HG03442 (cell line): Measurements from ENCODE around the gene SLC9C1.
A peak's percentile ranks its signal among the peaks of the same experiment; 100 is the strongest.

Source experiments
- ATAC-seq: cut with Tn5 transposase; IDR thresholded peaks from one replicate; pipeline ENCODE4 v1.9.1; 2021; ENCODE audit warnings: mild to moderate bottlenecking, moderate library complexity; ENCODE audit not compliant: unreplicated experiment

SLC9C1 gene

GRCh38 chr3:112307557-112307956 lies 13.5 kb upstream of the SLC9C1 start:
- no peak for ATAC-seq

DNA sequence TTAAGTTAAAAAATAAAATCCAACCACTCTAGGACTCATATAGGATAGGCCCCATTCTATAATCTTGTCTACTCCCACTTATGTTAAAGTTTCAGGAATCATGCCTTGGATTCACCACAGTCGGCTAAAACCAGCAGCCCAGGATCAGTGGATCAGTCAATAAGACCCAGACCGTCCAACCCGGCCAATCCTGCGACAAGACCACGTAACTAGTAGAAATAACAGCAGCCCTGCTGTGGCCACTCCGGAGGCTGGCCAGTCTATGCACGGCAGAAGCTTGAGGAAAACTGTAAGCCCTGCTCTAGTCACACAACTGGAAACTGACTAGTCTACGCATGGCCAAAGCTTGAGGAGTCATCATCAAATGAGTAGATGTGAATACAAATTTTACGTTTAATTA lies 12.8 kb upstream of the SLC9C1 start:
- no peak for ATAC-seq

DNA sequence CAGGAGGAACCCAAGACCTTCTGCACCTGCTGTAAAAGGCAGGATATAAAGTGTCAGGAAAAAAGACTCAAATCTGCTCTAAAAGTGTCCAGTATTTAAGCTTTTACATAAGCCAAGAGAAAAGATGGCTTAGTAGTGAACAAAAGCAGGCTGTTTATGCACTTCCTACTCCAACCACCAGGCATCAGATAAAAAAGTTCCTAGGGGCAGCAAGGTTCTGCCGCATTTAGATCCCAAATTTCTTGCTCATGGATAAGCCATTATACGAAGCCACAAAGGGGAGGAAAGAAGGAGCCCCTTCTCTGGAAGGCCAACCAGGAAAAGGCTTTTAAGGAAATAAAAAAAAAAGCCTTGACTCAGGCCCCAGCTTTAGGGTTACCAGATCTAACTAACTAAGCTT lies 10.6 kb upstream of the SLC9C1 start:
- no peak for ATAC-seq

GRCh38 chr3:112303764-112304325 lies 9.8 kb upstream of the SLC9C1 start:
- peak; percentile 43 for ATAC-seq

DNA sequence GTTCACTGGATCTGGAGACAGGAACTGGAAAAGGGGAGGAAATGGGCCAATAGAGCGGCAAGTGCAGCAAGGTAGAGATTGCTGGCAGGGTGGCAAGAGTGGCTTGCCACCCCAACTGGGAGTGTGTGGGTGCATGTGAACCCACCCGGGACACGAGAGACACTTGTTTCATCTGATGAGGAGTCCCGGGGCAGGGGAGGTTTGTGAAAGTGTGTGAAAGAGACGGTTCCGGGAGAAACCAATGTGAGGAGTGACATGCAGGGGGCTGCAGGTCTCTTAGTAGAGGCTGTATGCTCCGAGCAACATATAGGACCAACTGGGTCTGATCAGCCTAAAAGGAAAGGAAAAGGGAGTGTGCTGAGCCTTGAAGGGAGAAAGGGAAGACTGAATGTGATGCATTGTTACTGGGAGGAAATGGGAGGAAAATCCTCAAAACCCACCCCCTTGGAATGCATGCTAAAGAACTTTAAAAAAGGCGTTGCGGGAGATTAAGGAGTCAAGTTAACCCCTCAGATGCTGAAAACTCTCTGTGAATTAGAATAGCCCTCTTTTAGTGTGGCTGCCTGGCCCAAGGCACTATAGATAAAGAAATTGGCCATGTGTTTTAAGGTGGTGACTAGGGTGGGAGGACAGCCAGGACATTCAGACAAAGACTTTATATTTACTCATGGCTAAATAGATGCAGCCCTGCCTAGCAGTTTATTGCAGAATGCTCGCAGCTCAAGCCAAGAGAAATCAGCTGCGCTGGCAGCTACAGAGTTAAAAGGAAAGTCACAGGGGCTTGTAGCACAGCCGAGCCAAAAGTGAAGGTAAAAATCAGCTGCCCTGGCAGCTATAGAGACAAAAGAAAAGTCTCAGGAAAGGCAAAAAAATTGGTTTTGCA lies 9.1 kb upstream of the SLC9C1 start:
- ATAC-seq: peak; percentile 41

GRCh38 chr3:112302150-112302830 lies 8.3 kb upstream of the SLC9C1 start:
- ATAC-seq: no peak

DNA sequence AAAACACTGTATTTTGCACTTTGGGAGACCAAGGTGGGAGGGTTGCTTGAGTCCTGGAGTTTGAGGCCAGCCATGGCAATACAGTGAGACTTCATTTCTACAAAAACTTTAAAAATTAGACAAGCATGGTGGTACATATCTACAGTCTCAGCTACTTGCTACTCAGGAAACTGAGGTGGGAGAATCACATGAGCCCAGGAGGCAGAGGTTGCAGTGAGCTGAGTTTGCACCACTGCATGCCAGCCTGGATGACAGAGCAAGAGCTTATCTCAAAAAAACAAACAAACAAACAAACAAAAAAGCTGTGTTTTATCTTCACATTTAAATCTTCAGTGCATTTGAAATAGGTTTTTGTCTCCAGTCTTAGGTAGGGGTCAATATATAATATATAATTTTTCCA lies 4.8 kb upstream of the SLC9C1 start:
- no peak for ATAC-seq

DNA sequence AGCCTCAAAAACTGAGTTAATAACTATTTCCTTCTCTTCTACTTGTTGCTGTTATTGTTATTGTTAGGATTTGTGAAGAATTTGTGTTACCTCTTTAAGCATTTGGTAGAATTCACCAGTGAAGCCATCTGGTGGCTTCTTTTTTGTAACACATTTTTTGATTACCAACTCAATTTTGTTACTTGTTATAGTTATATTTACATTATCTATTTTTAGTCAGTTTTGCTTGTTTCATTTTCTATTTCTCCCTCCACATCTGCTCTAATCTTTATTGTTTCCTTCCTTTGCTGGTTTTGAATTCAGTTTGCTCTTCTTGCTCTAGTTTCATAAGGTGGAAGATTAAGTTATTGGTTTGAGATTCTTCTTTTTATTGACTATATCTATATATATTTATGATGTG lies 3.7 kb upstream of the SLC9C1 start:
- no peak for ATAC-seq

GRCh38 chr3:112289011-112289410 lies 5.0 kb downstream of the SLC9C1 start:
- ATAC-seq: no peak

DNA sequence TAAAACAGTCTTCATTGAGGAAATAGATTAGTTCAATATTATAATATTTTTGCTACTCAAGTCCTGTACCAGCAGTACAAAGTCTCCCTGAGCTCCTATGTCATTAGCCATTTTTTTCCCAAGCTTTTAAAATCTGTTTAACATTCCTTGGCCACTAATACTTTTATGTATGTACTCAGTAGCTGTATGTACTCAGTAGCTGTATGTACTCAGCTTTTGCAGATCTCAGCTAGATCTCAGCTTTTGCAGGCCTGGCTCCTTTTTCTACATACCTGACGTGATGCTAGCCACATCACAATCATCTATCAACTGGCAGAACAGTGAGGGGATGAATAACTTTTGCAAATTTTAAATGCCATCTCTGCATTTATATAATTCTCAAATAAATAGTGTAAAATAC lies 13.8 kb downstream of the SLC9C1 start:
- ATAC-seq: no peak

DNA sequence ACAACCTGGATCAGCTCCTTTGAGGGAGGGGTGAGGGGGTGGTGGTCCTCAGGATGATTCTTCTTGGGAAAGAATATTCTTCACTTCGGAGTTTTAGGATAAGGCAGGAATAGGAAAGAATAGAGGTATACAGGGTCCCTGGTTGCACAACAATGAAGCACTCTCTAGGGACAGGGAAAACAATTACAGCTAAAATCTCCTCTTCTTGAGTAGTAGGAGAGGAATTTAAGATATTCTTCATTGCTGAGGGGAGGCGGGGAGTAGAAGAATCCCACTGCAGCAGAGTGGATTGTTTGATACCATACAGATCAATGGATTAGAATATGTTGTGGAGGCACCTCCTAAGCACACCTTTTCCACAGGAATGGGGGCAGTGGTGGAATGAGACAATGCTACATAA lies 20.5 kb downstream of the SLC9C1 start:
- ATAC-seq: no peak

DNA sequence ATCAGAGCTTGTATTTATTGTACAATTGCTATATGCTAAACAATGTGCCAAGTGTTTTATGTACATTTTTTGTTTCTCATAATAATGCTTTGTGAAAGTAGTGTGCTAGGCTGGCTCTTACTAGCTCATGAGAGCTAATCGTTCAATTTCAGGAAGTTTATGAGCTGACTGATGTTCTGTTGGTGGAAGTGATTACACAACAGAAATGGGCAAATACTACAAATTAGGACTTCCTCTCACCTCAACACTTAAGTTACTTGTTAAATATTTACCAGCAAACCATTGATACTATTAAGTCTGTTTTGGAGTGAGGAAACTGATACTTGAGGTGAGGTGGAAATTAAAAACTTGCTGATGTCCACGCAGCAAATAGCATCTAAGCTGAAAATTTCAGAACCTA lies 32.3 kb downstream of the SLC9C1 start:
- no peak for ATAC-seq

GRCh38 chr3:112260563-112260962 lies 33.5 kb downstream of the SLC9C1 start:
- ATAC-seq: no peak

DNA sequence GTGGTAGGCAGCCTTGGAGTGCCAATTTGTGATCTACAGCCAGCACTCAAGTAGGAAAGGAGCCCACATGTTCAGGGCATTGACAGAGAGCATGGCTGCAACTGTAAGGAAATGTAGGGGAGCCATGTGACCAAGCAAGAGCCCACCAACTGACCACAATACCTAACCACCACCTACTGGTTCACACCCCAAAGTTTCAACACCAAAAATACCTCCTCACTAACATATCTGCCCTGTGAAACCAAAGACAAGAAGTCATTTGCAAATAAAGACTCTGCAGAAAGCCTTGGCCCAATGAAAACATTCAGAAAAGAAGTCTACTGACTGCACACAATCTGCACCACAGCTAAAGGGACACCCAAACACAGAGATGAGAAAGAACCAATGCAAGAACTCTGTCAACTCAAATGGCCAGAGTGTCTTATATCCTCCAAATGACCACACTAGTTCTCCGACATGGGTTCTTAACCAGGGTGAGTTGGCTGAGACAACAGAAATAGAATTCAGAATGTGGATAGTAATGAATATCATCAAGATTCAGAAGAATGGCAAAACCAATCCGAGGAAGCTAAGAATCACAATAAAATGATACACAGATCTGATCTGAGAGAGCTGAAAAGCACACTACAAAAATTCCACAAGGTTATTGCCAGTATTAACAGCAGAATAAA lies 40.6 kb downstream of the SLC9C1 start:
- ATAC-seq: peak; percentile 79

- peak; percentile 91 for ATAC-seq
Measured at GRCh38 chr3:112247900-112248299, 46.1 kb downstream of the SLC9C1 start.

- ATAC-seq: no peak
Measured at GRCh38 chr3:112247350-112247749, 46.7 kb downstream of the SLC9C1 start.

DNA sequence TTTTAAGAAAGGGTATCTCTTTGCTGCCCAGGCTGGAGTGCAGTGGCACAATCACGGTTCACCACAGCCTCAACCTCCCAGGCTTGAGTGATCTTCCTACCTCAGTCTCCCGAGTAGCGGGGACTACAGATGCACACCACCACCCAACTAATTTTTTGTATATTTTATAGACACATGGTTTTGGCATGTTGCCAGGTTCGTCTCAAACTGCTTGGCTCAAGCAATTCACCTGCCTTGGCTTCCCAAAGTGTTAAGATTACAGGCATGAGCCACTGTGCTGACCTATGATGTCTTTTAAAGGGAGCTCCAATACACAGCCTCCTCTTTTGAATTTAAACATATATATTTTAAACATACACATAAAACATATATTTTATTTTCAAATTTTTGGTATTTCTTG lies 60.9 kb downstream of the SLC9C1 start:
- no peak for ATAC-seq

- no peak for ATAC-seq
Measured at GRCh38 chr3:112231727-112232126, 62.3 kb downstream of the SLC9C1 start.

- no peak for ATAC-seq
Measured at GRCh38 chr3:112230033-112230432, 64.0 kb downstream of the SLC9C1 start.

DNA sequence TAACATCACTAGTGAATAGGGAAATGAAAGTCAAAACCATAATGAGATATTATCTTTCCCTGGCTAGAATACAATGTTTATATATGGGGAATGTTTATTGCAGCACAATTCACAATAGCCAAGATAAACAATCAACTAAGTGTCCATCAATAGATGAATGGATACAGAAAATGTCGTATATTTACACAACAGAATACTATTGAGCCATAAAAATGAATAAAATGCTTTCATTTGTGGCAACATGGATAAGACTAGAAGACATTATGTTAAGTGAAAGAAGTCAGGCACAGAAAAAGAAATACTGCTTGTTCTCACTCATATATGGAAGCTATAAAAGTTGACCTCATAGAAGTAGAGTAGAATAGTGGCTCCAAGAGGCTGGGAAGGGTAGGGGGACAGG lies 65.2 kb downstream of the SLC9C1 start:
- no peak for ATAC-seq

DNA sequence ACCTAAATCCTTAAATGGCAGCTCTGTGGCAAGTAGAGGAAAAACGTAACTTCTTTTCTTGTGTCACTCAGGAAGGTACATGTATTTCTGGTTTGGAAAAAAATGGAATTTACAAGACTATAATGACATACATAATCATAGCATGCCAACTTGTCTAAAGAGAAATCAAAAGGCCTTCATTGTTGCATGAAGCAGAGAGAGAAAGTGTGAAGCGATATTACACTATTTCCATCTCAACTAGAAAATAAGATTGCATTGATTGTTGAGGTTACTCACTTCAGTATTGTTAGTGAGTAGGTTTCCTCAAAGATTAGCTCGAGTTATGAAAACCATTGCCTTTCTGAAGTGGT lies 93.7 kb downstream of the SLC9C1 start:
- ATAC-seq: no peak
